ENCODE results near the gene NBL1. TPM values are rescaled to one million over a fixed set of nuclear protein-coding genes. Genes with fewer than 3 reads are reported as not detected.

The NBL1 gene
- total and polyA plus RNA-seq, 9 of the 15 experiments (the other 6 are each of a cell fraction or from before 2014, with no cell fraction given), result 0.10 to 3.7 (median 1.8) TPM; not detected in 1

DNA sequence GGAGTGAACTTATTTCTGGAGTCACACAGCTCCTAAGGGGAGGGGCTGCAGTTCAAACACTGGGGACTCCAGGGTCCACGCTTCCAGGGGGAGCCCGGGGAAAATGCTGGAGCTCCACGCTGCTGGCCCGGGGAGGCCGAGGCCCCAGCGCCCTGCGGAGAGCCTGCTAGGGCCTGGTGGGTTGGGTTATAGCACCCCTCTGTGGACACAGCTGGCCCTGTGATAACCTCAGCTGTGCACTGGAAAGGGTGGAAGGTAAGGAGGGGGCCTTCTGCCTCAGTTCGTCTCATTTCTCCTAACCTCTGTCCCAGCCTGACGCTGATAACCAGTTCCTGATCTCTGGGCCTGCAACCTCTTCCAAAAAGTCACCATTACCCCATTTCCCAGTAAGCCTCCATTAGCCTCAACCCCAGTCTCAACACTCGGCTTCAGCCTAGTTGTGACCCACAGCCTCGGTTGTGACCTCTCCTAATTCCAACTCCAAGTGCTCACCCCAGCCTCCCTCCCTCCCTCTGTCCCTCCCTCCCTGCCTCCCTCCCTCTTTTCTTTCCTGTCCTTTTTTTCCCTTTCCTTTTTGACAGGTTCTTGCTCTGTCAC is 7.1 kb downstream of the NBL1 start (continued):
- TF ChIP-seq ZNF217 (CRISPR knock-in tag; IDR thresholded peaks at IDR 0.05) (no peak), KLF1 (tag; IDR thresholded peaks at IDR 0.05) (no peak), CHD1 (IDR thresholded peaks at IDR 0.05; ENCODE audit: low read length) (no peak), ZNF57 (CRISPR knock-in tag; IDR thresholded peaks at IDR 0.05) (no peak), SNRNP70 (optimal IDR thresholded peaks at IDR 0.05; ENCODE audit: low read depth, low read length) (no peak), ZNF311 (CRISPR knock-in tag; IDR thresholded peaks at IDR 0.05) (no peak), NRF1 (conservative IDR thresholded peaks at IDR 0.05 in 1 of 2, IDR thresholded peaks at IDR 0.05 in 1 of 2) (no peak), ZNF134 (CRISPR knock-in tag; conservative IDR thresholded peaks at IDR 0.05) (no peak), FUS (optimal IDR thresholded peaks at IDR 0.05; ENCODE audit: low read depth, low read length) (no peak), MTA2 (IDR thresholded peaks at IDR 0.05; ENCODE audit: low read depth) (no peak), ZEB2 (IDR thresholded peaks at IDR 0.05) (no peak), ZNF347 (CRISPR knock-in tag; IDR thresholded peaks at IDR 0.05; ENCODE audit: low read depth) (no peak), ZNF23 (CRISPR knock-in tag; IDR thresholded peaks at IDR 0.05) (no peak), ZNF75A (CRISPR knock-in tag; IDR thresholded peaks at IDR 0.05) (no peak), NBN (IDR thresholded peaks at IDR 0.05; ENCODE audit: low read depth) (no peak), SPI1 (IDR thresholded peaks at IDR 0.05; ENCODE audit: borderline replicate concordance, low read depth, low read length) (no peak)
- TF ChIP-seq, protein P1, sequence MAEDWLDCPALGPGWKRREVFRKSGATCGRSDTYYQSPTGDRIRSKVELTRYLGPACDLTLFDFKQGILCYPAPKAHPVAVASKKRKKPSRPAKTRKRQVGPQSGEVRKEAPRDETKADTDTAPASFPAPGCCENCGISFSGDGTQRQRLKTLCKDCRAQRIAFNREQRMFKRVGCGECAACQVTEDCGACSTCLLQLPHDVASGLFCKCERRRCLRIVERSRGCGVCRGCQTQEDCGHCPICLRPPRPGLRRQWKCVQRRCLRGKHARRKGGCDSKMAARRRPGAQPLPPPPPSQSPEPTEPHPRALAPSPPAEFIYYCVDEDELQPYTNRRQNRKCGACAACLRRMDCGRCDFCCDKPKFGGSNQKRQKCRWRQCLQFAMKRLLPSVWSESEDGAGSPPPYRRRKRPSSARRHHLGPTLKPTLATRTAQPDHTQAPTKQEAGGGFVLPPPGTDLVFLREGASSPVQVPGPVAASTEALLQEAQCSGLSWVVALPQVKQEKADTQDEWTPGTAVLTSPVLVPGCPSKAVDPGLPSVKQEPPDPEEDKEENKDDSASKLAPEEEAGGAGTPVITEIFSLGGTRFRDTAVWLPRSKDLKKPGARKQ (CRISPR knock-in tag; IDR thresholded peaks at IDR 0.05), result no peak
- TF ChIP-seq, protein P2, sequence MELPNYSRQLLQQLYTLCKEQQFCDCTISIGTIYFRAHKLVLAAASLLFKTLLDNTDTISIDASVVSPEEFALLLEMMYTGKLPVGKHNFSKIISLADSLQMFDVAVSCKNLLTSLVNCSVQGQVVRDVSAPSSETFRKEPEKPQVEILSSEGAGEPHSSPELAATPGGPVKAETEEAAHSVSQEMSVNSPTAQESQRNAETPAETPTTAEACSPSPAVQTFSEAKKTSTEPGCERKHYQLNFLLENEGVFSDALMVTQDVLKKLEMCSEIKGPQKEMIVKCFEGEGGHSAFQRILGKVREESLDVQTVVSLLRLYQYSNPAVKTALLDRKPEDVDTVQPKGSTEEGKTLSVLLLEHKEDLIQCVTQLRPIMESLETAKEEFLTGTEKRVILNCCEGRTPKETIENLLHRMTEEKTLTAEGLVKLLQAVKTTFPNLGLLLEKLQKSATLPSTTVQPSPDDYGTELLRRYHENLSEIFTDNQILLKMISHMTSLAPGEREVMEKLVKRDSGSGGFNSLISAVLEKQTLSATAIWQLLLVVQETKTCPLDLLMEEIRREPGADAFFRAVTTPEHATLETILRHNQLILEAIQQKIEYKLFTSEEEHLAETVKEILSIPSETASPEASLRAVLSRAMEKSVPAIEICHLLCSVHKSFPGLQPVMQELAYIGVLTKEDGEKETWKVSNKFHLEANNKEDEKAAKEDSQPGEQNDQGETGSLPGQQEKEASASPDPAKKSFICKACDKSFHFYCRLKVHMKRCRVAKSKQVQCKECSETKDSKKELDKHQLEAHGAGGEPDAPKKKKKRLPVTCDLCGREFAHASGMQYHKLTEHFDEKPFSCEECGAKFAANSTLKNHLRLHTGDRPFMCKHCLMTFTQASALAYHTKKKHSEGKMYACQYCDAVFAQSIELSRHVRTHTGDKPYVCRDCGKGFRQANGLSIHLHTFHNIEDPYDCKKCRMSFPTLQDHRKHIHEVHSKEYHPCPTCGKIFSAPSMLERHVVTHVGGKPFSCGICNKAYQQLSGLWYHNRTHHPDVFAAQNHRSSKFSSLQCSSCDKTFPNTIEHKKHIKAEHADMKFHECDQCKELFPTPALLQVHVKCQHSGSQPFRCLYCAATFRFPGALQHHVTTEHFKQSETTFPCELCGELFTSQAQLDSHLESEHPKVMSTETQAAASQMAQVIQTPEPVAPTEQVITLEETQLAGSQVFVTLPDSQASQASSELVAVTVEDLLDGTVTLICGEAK (IDR thresholded peaks at IDR 0.05), result no peak
- TF ChIP-seq, protein P2 (CRISPR knock-in tag; IDR thresholded peaks at IDR 0.05), result no peak
